ENCODE results near the gene CWC27.

DNA sequence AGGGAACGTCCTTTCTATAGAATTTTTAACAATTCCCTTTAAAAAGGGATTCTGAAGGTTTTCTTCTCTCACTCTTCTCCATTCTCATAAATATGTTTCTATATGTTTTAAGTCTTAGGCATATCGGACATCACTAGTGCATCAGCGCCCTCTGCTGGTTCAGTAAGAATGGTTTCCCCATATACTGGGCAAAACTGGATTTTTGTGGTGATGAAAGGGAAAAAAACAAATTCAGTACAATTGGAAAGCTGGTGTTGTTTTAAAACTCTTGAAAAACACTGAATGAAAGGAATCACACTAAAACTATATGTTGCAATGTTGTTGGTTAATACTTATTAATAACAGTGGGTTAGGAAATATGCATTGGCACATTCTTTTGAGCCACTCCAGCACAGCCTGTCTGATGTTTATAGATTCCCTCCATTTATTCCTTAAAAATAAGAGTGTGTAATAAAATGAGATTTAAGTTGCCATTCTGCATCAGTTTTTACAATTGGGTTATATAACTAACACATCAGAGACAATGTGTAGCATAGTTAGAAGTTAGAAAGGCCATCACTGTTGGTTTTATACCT is 15.8 kb downstream of the CWC27 start:
- TF ChIP-seq, protein P1, sequence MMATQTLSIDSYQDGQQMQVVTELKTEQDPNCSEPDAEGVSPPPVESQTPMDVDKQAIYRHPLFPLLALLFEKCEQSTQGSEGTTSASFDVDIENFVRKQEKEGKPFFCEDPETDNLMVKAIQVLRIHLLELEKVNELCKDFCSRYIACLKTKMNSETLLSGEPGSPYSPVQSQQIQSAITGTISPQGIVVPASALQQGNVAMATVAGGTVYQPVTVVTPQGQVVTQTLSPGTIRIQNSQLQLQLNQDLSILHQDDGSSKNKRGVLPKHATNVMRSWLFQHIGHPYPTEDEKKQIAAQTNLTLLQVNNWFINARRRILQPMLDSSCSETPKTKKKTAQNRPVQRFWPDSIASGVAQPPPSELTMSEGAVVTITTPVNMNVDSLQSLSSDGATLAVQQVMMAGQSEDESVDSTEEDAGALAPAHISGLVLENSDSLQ (IDR thresholded peaks at IDR 0.05), result no peak
- TF ChIP-seq LEF1 (IDR thresholded peaks at IDR 0.05; ENCODE audit: borderline replicate concordance), result no peak
- TF ChIP-seq BHLHE40 (IDR thresholded peaks at IDR 0.05; ENCODE audit: borderline replicate concordance), result no peak
- no peak for TF ChIP-seq FOXK2 (IDR thresholded peaks at IDR 0.05)
- TF ChIP-seq FOXM1 (IDR thresholded peaks at IDR 0.05; ENCODE audit: borderline replicate concordance), result no peak
- no peak for TF ChIP-seq SP1 (IDR thresholded peaks at IDR 0.05)

All from HEK293T (cell line).